Right ventricle myocardium inferior (tissue), 1 donor: ENCODE data around the gene HIPK4. TPM values are rescaled to one million over a fixed set of nuclear protein-coding genes. Genes with fewer than 3 reads are reported as not detected.
A peak's percentile ranks its signal among the peaks of the same experiment; 100 is the strongest.

Experiments
- ATAC-seq: fragments of 200-7000 bp; cut with Tn5 transposase; one replicate; pipeline ENCODE4 v1.9.1; 2020; ENCODE audit warnings: mild to moderate bottlenecking, moderate library complexity
- DNase-seq: peaks from one replicate; pipeline ENCODE4 v3.0.0; 2021; ENCODE audit errors: missing footprints
- intact Hi-C: fragments of 100-400 bp; cut with DNase I; formaldehyde crosslinking; loops from one replicate; pipeline ENCODE4 v1.11.0; 2022
- total RNA-seq: library from RNA; stranded (reverse); fragmentation: NEBNext Ultra II Directional; extraction: Animal tissue kit (Norgen Biotek cat#: 25700); gene quantifications from one replicate; pipeline ENCODE4 v1.2.1, GENCODE V29; 2021
- donor health status: DM: no; HTN: yes; CAD: no; lungs with severe emphysema.

Gene HIPK4
- total RNA-seq, 1 donor from 2014 or later: not detected

GRCh38 chr19:40397568-40397906, 7.6 kb upstream of the HIPK4 start:
- ATAC-seq: no peak
- DNase-seq: no peak

DNA sequence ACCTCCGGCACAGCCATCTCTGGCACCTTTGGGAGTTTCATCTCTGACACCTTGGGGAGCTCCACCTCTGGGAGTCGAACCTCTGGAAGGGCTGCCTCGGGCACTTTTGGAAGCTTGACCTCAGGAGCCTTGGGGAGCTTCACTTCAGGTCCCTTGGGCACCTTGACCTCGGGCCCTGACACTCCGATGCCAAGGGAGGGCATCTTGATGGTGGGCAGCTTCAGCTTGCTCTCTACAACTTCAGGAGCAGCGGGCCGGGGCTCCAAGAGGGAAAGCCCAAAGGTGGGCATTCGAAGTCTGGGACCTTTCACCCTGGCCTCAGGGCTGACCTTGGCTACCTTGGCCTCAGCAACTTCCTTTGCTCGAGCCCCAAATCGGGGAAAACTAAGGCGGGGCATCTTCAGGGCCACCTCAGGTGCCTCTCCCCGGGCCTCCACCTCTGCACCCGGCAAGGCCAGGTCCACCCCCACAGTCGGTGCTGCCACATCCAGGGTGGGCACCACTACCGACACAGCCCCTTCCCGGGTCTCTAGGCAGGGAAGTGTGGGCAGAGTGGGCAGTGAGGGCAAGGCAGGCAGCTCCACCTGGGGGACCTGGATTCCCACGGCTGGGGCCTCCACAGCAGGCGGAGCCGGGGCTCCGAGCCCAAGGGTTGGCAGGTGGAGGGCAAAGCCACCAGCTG, 7.0 kb upstream of the HIPK4 start:
- no peak for DNase-seq
- intact Hi-C loops: no loop called here
- no peak for ATAC-seq

More at GRCh38 chr19:40397568-40397906, 7.6 kb upstream of the HIPK4 start:
- intact Hi-C loops: no loop called here

DNA sequence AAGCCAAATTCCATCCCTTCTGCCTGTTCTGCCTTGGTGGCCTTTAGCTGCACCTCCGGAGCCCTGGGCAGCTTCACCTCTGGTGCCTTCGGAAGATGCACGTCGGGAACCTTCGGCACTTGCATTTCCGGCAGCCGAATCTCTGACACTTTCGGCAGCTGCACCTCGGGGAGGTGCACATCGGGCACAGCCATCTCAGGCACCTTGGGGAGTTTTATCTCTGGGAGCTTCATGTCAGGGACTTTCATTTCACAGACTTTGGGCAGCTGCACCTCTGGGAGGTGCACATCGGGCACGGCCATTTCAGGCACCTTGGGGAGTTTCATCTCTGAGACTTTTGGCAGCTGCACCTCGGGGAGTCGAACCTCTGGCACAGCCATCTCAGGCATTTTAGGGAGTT, 6.0 kb upstream of the HIPK4 start:
- intact Hi-C loops: no loop called here
- ATAC-seq: no peak
- no peak for DNase-seq

GRCh38 chr19:40394816-40395210, 4.8 kb upstream of the HIPK4 start:
- intact Hi-C loops: no loop called here
- ATAC-seq (no peak), DNase-seq (no peak)

- no peak for ATAC-seq
- intact Hi-C loops: no loop called here
- no peak for DNase-seq
These were observed 4.2 kb upstream of the HIPK4 start for GRCh38 chr19:40393894-40394815.

GRCh38 chr19:40392894-40393517, 3.0 kb upstream of the HIPK4 start:
- ATAC-seq (no peak), DNase-seq (no peak)

DNA sequence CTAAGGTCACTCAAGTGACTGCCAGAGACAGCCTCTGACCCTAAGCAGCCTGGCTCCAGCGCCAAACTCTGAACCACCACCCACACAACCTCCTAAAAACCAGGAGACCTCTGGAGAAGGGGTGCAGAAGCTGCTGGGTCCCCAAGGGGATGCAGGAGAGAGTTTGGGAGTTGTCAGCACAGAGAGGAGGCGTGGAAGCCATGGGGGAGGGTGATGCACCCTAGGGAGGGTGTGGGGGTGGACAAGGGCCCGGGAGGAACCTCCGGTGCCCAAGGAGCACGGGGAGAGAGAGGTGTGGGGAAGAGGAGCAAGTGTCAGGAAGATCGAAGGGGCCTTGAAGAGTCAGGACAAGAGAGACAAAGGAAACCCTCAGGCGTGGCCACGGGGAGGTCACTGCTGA, 2.1 kb upstream of the HIPK4 start:
- DNase-seq (no peak), ATAC-seq (no peak)
- intact Hi-C loops: no loop called here

More at GRCh38 chr19:40392894-40393517, 3.0 kb upstream of the HIPK4 start:
- intact Hi-C loops: no loop called here

DNA sequence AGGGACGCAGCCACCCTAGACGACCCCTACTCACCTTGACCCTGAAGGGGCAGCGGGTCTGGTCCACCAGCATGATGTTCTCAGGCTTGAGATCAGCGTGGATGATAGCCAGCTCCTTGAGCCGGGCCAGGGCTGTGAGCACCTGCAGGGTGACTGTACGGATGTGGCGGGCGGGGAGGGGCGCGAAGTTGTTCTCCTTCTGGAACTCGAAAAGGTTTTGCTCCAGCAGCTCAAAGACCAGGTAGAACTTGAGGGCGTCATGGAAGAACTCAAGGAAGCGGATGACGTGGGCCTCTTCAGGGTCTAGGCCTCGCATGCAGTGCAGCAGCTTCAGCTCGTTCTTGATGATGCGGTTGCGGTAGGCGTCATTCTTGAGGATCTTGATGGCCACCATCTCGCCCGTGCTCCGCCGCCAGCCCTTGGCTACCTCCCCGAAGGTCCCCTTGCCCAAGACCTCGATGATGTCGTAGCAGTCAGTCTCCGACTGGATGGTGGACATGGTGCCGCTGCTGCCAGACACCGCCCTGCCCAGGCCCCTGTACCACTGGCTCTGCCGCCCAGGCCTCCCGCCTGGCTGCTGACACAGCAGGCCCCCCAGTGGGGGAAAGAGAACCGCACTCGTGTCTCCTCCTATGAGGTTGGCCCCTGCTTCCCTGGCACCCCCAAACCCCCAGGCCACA, 437 bp downstream of the HIPK4 start:
- DNase-seq (no peak), ATAC-seq (no peak)
- intact Hi-C loops: no loop called here

GRCh38 chr19:40388481-40388880, 1.5 kb downstream of the HIPK4 start:
- intact Hi-C loops: no loop called here
- DNase-seq: no peak
- no peak for ATAC-seq

DNA sequence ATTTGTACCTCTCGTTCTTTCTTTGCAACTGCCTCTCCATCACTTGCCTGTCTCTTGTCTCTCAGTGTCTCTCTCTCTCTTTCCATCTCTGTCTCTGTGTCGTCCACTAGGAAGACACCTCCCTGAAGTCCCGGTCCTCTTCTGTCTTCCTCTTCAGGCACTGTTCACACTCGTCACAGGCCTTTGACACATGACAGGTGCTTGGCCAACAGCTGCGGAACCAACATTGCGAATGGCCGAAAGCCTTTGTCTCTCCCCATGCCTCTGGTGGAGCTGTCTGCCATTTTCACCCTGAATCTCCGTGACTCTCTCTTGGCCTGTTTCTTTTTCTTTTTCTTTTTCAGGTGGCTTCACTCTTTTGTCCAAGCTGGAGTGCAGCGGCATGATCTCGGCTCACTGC, 2.8 kb downstream of the HIPK4 start:
- no peak for ATAC-seq
- intact Hi-C loops: no loop called here

DNA sequence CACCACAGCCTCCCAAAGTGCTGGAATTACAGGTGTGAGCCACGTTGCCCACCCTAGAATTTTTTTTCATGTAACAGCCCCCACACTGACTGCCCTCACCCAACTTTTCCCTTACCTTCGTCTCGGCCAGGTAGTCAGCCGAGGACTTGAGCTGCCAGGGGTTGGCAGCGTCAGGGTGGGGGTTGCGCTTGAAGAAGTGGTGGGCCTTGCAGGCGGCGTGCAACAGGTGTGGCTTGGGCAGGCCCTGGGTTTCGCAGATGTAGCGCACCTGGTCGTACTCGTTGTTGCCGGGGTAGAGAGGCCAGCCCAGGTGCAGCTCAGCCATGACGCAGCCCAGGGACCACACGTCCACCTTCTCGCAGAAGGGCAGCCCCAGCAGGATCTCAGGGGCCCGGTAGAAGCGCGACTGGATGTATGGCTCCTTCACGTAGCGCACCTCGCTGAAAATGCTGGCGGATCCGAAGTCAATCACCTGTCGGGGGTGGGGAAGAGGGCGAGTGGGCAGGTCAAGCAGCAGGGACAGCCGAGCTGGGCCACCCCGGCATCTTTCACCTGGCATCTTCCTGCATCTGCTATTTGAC, 6.2 kb downstream of the HIPK4 start:
- DNase-seq: no peak
- ATAC-seq: no peak
- intact Hi-C loops: no loop called here

More for the DNA sequence above, 2.8 kb downstream of the HIPK4 start:
- peak; percentile 25 for DNase-seq

DNA sequence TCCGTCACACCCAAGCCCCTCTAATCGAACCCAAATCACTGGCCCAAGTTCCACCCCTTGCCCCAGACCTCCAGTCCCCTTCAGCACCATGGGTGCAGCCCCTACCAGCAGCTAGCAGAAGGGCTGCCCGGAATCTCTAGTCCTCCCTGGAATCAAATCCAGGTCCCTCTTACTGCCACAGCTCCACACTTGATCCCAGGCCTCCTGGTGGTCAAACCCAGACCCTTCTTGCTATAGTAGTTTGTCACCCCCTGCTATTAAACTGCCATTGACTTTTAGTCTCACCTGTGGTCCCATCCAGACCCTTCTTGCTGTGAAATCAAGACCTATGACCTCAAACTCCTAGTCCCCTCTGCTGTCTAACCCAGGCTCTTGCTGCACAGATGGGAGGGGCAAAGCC, 8.7 kb downstream of the HIPK4 start:
- peak; percentile 11 for DNase-seq
- ATAC-seq: no peak
- intact Hi-C loops: no loop called here

DNA sequence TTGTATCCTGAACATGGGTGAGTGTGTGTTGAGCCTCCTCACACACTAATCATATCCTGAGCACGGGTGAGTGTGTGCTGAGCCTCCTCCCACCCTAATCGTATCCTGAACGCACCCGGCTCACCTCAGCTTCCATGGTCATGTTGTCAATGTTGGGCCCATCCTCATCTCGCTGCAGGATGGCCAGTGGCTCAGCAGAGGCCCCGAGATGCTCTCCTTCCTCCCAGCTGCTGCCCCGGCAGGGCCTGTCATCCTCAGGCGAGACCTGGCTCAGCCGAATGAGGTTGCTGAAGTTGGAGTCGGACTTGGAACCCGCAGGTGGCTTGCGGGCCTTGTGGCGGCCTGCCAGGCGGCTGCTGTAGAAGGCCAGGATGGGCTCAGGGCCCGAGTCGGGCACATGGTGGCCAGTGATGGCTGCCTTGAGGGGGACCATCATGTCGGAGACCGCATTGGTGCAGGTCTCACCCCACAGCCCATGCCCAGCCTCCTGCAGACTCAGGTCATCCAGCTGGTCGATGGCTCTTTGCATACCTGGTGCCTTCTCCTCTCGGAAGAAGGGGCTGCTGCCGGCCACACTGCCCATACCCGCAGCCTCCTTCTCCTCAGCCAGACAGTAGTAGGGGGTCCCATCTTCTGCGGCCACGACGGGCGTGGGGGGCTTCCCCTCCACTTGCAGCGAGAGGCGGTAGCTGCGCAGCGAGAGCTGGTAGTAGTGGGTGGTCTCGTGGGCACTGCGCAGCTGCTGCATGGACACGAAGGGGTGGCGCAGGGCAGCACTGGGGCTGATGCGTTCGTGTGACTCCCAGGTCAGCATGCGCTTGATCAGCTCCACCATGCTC, 9.6 kb downstream of the HIPK4 start:
- intact Hi-C loops: no loop called here
- DNase-seq: no peak
- peak; percentile 14 for ATAC-seq

DNA sequence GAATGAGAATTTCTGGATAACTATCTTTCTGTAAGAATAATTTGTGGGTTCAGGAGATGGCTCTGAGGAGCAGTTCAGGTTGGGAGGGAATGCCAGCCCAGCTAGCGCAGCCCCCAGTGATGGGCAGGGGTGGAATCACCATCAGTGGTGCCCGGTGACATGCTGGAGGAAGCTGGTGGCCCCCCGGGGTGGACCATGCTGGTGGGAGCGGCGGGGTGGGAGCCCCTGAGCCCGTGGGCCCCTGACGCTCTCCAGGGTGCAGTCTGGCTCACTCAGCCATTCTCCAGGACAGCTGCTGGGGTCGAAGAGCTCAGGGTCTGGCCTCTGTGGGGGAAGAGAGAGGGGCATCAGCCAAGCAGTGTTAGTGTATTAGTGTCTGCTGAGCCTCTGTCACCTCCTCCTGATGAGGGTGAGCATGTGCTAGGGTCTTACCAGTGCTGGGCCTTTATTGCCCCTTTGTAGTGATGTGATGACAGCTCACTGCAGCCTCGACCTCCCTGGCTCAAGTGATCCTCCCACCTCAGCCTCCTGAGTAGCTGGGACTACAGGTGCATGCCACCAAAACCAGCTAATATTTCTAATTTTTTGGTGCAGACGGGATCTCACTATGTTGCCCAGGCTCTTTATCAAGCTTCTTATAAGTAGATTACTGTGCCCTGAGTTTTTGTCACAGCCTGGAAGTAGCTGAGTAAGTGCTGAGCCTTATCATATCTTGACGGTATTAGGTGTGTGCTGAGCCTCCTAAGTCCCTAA, 10.4 kb downstream of the HIPK4 start:
- DNase-seq (no peak), ATAC-seq (no peak)
- intact Hi-C loops: no loop called here

- no peak for ATAC-seq
- intact Hi-C loops: no loop called here
- no peak for DNase-seq
These were observed 11.5 kb downstream of the HIPK4 start for GRCh38 chr19:40378509-40378908.

GRCh38 chr19:40377876-40378385, 12.1 kb downstream of the HIPK4 start:
- intact Hi-C loops: no loop called here
- no peak for ATAC-seq
- no peak for DNase-seq

GRCh38 chr19:40376286-40376862, 13.6 kb downstream of the HIPK4 start:
- DNase-seq: peak; percentile 64
- no peak for ATAC-seq
- intact Hi-C loops: no loop called here
